Esophagus (tissue), 2 donors: ENCODE data around the gene GGN. TPM values are rescaled to one million over a fixed set of nuclear protein-coding genes. Genes with fewer than 3 reads are reported as not detected.

Source experiments
- H3K27ac ChIP-seq, 2 donors: one replicate each; pipeline ENCODE4 v1.5.1; 2013; ENCODE audit warnings: low read depth in 2 of 2, mild to moderate bottlenecking in 2 of 2, inconsistent platforms in 1 of 2, low read length in 1 of 2, moderate library complexity in 1 of 2
- H3K27me3 ChIP-seq, 2 donors: one replicate each; pipeline ENCODE4 v1.6.1; 2013; ENCODE audit warnings: low read length in 2 of 2, control low read depth in 1 of 2, mild to moderate bottlenecking in 1 of 2; ENCODE audit not compliant: insufficient read depth in 2 of 2, control insufficient read depth in 1 of 2
- H3K36me3 ChIP-seq, 2 donors: one replicate each; pipeline ENCODE4 v1.6.1; 2013; ENCODE audit warnings: low read length in 1 of 2; ENCODE audit not compliant: control insufficient read depth in 2 of 2, insufficient read depth in 2 of 2
- H3K4me1 ChIP-seq, 2 donors: one replicate each; pipeline ENCODE4 v1.6.1; 2013; ENCODE audit warnings: low read length in 1 of 2; ENCODE audit not compliant: control insufficient read depth in 2 of 2, insufficient read depth in 2 of 2
- H3K4me3 ChIP-seq, 2 donors: one replicate each; pipeline ENCODE4 v1.5.1; 2013; ENCODE audit warnings: low read length in 2 of 2, mild to moderate bottlenecking in 2 of 2, low read depth in 1 of 2, moderate library complexity in 1 of 2
- H3K9me3 ChIP-seq, 2 donors: one replicate each; pipeline ENCODE4 v1.6.1; 2013; ENCODE audit warnings: mild to moderate bottlenecking in 2 of 2, low read depth in 1 of 2, low read length in 1 of 2, moderate library complexity in 1 of 2; ENCODE audit not compliant: control insufficient read depth in 2 of 2, insufficient read depth in 1 of 2
- WGBS, 2 donors: extraction: QIAGEN DNeasy Blood & Tissue Kit; methylation state at CpG; one replicate each; pipeline ENCODE4 v1.1.7; 2013; 5-methylcytosine and 5-hydroxymethylcytosine counted together
- polyA plus RNA-seq, 2 donors: library from polyadenylated mRNA; stranded (reverse); fragments of 200-250 nt; gene quantifications; one replicate each; pipeline ENCODE4 v1.2.3, GENCODE V29; 2013
- donor health status: healthy with polysubstance abuse.
- donor health status: Bipolar disorder and iron deficiency.

Gene GGN
- polyA plus RNA-seq, 2 donors, result 0.12 to 0.29 TPM

GRCh38 chr19:38337360-38337653 is 50.5 kb downstream of the GGN start:
- peak overlapping the region; percentile 34 to 59 for H3K4me3 ChIP-seq
- peaks cover 0 to 3% of the 10 kb centered on the region in 2 donors for H3K36me3 ChIP-seq
- peak overlapping the region; percentile 67 to 98 for H3K27ac ChIP-seq
- 54 to 55% methylated on average over 10 of the region's 10 CpGs for WGBS, 2 donors
- no peaks in the 10 kb centered on the region for H3K9me3 ChIP-seq
- peaks cover 0 to 5% of the 10 kb centered on the region in 2 donors for H3K4me1 ChIP-seq
- no peaks in the 10 kb centered on the region for H3K27me3 ChIP-seq

GRCh38 chr19:38336638-38337359 is 51.0 kb downstream of the GGN start:
- Histone ChIP-seq H3K9me3 (no peaks in the 10 kb centered on the region), H3K27ac (peak overlapping the region; percentile 98 to 100), H3K4me3 (peak overlapping the region; percentile 59 to 83), H3K27me3 (no peaks in the 10 kb centered on the region), H3K4me1 (peaks cover 0 to 5% of the 10 kb centered on the region in 2 donors), H3K36me3 (peaks cover 0 to 3% of the 10 kb centered on the region in 2 donors)
- WGBS, 2 donors, result 2 to 4% methylated on average over 36 to 41 of the region's 41 CpGs

DNA sequence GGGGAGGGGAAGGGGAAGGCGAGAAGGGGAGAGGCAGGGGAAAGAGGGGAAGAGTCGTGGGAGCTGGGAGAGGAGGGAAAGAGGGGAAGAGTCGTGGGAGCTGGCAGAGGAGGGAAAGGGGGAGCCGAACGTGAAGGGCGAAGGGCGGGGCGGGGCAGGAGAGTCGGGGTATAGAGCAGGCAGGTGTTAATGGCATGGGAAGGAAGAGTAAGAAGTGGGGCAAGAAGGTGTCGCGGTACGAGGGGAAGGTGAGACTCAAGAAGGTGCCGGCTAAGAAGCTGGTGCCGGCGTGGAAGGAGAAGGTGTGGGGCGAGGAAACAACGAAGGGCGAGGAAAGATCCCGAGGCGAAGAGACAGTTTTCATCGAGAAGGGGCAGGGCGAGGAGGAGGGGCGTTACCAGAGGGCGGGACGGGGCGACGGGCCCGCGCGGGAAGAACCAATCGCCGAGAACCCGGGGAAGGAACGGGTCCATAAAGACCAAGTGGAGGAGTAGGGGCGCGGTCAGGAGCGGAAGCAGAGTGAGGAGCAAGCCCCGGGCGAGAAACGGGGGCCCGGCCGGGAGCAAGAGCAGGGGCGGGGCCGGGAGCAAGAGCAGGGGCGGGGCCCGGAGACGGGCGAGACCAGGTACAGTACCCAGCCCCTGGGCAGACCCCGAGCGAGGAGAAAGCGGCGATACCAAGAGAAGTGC is 51.7 kb downstream of the GGN start:
- H3K4me3 ChIP-seq, result peak overlapping the region; percentile 59 to 83
- peak overlapping the region; percentile 98 to 100 for H3K27ac ChIP-seq
- no peaks in the 10 kb centered on the region for H3K27me3 ChIP-seq
- peaks cover 0 to under 1% of the 10 kb centered on the region in 2 donors for H3K36me3 ChIP-seq
- 0 to 1% methylated on average over 52 of the region's 52 CpGs for WGBS, 2 donors
- no peaks in the 10 kb centered on the region for H3K9me3 ChIP-seq
- peaks cover 0 to 5% of the 10 kb centered on the region in 2 donors for H3K4me1 ChIP-seq

Other genes with a start within 250 kb of the GGN start
- under 1 TPM; 0.06 to 0.08 TPM for gene DPF1, start 163.8 kb downstream of the GGN start, polyA plus RNA-seq
- gene PPP1R14A, start 131.7 kb downstream of the GGN start, polyA plus RNA-seq, result 10 to 100 TPM; 31.2 to 77.0 TPM
- 100 to 1,000 TPM; 230 to 334 TPM for gene SPINT2, start 123.5 kb downstream of the GGN start, polyA plus RNA-seq
- gene C19orf33, start 83.8 kb downstream of the GGN start, polyA plus RNA-seq, result 1,000 to 10,000 TPM in 1 of 2 donors, 100 to 1,000 TPM in 1; 826 to 1,919 TPM
- gene YIF1B, start 72.1 kb downstream of the GGN start, polyA plus RNA-seq, result 10 to 100 TPM; 26.0 to 40.3 TPM
- 10 to 100 TPM; 19.5 to 30.2 TPM for gene KCNK6, start 68.2 kb downstream of the GGN start, polyA plus RNA-seq
- gene CATSPERG, start 52.2 kb downstream of the GGN start, polyA plus RNA-seq, result 1 to 10 TPM; 1.4 to 5.0 TPM
- gene PSMD8, start 13.5 kb downstream of the GGN start, polyA plus RNA-seq, result 100 to 1,000 TPM in 1 of 2 donors, 10 to 100 TPM in 1; 46.7 to 162 TPM
- under 1 TPM; 0.24 to 0.37 TPM for gene SPRED3, start 663 bp upstream of the GGN start, polyA plus RNA-seq
- gene FAM98C, start 15.1 kb upstream of the GGN start, polyA plus RNA-seq, result 10 to 100 TPM; 23.8 to 25.0 TPM
- gene RASGRP4, start 38.2 kb upstream of the GGN start, polyA plus RNA-seq, result under 1 TPM; 0.24 to 0.35 TPM
- 1 to 10 TPM; 8.0 to 8.7 TPM for gene RYR1, start 45.7 kb upstream of the GGN start, polyA plus RNA-seq
- gene MAP4K1, start 229.9 kb upstream of the GGN start, polyA plus RNA-seq, result 1 to 10 TPM; 3.3 to 7.3 TPM
- 100 to 1,000 TPM; 248 to 396 TPM for gene EIF3K, start 231.2 kb upstream of the GGN start, polyA plus RNA-seq